HG03460 (cell line): Measurements from ENCODE around the gene RBMS3.
"Not testable (repeated sequence)": the region's sequence is repeated elsewhere in the genome, so short reads cannot be mapped to it uniquely, and the experiment has no call there.

Source experiments
- ATAC-seq: cut with Tn5 transposase; IDR thresholded peaks from one replicate; pipeline ENCODE4 v1.9.1; 2021; ENCODE audit not compliant: unreplicated experiment

The RBMS3 gene

GRCh38 chr3:29649815-29650547 is 369.1 kb downstream of the RBMS3 start:
- ATAC-seq, result peak; percentile 72

- ATAC-seq, result no peak
These were observed 372.8 kb downstream of the RBMS3 start for GRCh38 chr3:29653680-29654079.

GRCh38 chr3:29655015-29655747 is 374.3 kb downstream of the RBMS3 start:
- ATAC-seq, result no peak

- ATAC-seq, result no peak
These were observed 384.8 kb downstream of the RBMS3 start for GRCh38 chr3:29665688-29666087.

- no peak for ATAC-seq
These were observed 387.4 kb downstream of the RBMS3 start for GRCh38 chr3:29668233-29668632.

GRCh38 chr3:29668728-29669127 is 387.9 kb downstream of the RBMS3 start:
- no peak for ATAC-seq

GRCh38 chr3:29670476-29670875 is 389.6 kb downstream of the RBMS3 start:
- not testable (repeated sequence) for ATAC-seq

GRCh38 chr3:29677421-29677820 is 396.6 kb downstream of the RBMS3 start:
- ATAC-seq, result no peak

- no peak for ATAC-seq
These were observed 399.1 kb downstream of the RBMS3 start for GRCh38 chr3:29679944-29680343.

GRCh38 chr3:29683018-29683993 is 402.4 kb downstream of the RBMS3 start:
- ATAC-seq, result peak; percentile 46

- ATAC-seq, result peak; percentile 95
These were observed 406.2 kb downstream of the RBMS3 start for GRCh38 chr3:29686889-29687592.

- ATAC-seq, result no peak
These were observed 409.9 kb downstream of the RBMS3 start for GRCh38 chr3:29690686-29691353.

GRCh38 chr3:29693863-29694262 is 413.0 kb downstream of the RBMS3 start:
- ATAC-seq, result no peak

- no peak for ATAC-seq
These were observed 413.5 kb downstream of the RBMS3 start for GRCh38 chr3:29694331-29694730.

GRCh38 chr3:29694783-29695182 is 413.9 kb downstream of the RBMS3 start:
- ATAC-seq, result no peak

GRCh38 chr3:29695201-29695600 is 414.3 kb downstream of the RBMS3 start:
- ATAC-seq, result no peak

- ATAC-seq, result no peak
These were observed 414.9 kb downstream of the RBMS3 start for GRCh38 chr3:29695643-29696198.

- no peak for ATAC-seq
These were observed 415.4 kb downstream of the RBMS3 start for GRCh38 chr3:29696311-29696710.

GRCh38 chr3:29697989-29698388 is 417.1 kb downstream of the RBMS3 start:
- no peak for ATAC-seq

GRCh38 chr3:29700256-29700655 is 419.4 kb downstream of the RBMS3 start:
- no peak for ATAC-seq
